GM06990 (cell line): ENCODE measurements around the gene KLF7.

Source experiments
- DNase-seq: peaks from one replicate; pipeline ENCODE4 v3.0.0-alpha.2; 2011; ENCODE audit not compliant: insufficient read length; ENCODE audit errors: extremely low read depth
- H3K27me3 ChIP-seq: replicated peaks from 2 replicates; pipeline ENCODE4 v1.6.0; 2011; ENCODE audit warnings: low read length; ENCODE audit not compliant: control insufficient read depth, insufficient read depth
- H3K36me3 ChIP-seq: 2 replicates; pipeline ENCODE4 v1.5.1; 2011; ENCODE audit warnings: low read length; ENCODE audit not compliant: control insufficient read depth, insufficient read depth
- H3K4me3 ChIP-seq: replicated peaks from 2 replicates; pipeline ENCODE4 v1.5.1; 2011; ENCODE audit warnings: low read depth, mild to moderate bottlenecking, control low read depth, low read length
- CTCF ChIP-seq: IDR thresholded peaks from 2 replicates; pipeline ENCODE4 v1.5.1; 2011; ENCODE audit warnings: low read length, control low read depth, mild to moderate bottlenecking, inconsistent platforms; ENCODE audit not compliant: insufficient read depth, poor library complexity, severe bottlenecking

KLF7 gene

GRCh38 chr2:207091176-207091575 lies 74.6 kb downstream of the KLF7 start:
- no peak for TF ChIP-seq CTCF
- no peaks in the 10 kb centered on the region for H3K36me3 ChIP-seq

DNA sequence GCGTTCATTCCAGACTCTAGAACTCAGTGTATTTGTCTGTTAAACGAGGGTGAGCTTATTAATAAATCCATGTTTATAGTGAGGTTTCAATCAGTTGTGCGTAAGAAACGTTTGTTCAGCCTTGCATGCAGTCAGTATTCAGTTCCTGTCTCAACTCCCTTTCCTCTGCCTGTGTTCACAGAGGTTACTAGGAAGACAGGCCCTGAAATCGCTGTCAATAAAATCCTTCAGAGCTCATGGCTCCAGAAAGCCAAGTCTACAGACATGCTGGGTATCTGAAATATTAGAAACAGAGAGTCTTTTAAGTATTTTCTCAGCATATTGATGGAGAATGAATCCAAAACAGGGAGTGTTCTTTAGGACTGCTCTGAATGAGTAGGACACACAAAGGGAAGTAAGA lies 75.4 kb downstream of the KLF7 start:
- Histone ChIP-seq H3K4me3 (no peak overlapping the region), H3K27me3 (no peaks in the 10 kb centered on the region), H3K36me3 (no peaks in the 10 kb centered on the region)
- no peak for TF ChIP-seq CTCF
- DNase-seq: no peak

More at GRCh38 chr2:207091176-207091575, 74.6 kb downstream of the KLF7 start:
- no peaks in the 10 kb centered on the region for H3K27me3 ChIP-seq
- no peak for DNase-seq
- no peak overlapping the region for H3K4me3 ChIP-seq

DNA sequence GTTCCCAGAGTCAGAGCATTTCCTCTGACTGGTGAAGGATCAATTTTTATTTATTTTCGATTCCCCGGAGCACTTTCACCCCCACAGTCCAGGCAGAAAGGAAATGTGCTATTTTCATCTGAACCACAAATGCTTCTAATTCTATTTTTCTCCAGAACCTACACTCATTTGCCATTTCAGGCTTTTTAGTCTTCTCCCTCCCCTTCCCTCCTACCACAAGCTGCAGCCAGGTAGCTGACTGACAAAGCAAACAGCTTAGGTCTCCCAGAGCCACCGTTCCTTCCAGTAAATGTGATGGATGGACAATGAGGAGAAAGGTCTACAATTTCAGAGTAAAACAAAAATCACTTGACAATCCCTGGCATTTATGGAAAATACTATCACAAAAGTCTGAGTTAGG lies 76.9 kb downstream of the KLF7 start:
- Histone ChIP-seq H3K36me3 (no peaks in the 10 kb centered on the region), H3K27me3 (no peaks in the 10 kb centered on the region), H3K4me3 (no peak overlapping the region)
- no peak for DNase-seq
- no peak for TF ChIP-seq CTCF

GRCh38 chr2:207088276-207088675 lies 77.5 kb downstream of the KLF7 start:
- no peak overlapping the region for H3K4me3 ChIP-seq
- DNase-seq: no peak
- no peak for TF ChIP-seq CTCF
- H3K36me3 ChIP-seq: no peaks in the 10 kb centered on the region
- no peaks in the 10 kb centered on the region for H3K27me3 ChIP-seq

DNA sequence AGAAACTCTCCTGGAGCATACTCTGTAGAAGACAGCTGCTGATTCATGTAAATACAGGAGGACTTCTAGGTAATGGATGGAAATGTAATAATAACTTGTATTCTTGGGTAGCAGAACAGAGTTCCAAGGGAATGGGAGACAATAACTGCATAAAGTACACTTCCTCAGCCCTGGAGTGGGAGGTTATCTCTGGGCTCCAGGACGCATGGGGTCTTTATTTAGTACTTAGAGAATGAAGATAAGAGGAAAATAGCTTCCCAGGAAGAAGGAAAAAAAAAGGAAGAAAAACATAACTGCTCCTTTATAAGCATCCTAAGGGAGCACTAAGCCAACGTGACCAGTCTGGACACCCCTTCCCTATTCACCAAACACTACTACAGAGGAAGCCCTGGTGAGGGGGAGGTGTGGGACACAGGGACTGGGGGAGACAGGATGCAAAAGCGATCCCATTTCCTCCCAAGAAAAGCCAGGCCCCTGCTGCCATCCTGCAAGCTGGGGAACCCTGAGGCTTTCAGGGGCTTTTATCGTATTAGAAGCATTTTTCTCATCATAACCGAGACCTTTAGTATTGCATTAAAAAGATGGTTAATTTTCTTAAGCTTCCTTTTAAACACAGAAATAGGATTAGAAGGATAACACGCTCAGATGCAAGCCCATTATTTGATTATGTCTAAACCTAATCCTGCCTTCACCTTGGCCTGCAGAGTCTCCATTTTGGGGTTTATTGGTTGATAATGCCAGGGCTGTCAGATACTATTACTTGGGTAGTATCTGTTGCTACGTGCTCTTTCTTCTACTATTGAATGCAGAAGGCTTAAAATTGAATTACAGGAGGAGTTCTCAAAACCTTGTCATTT lies 78.5 kb downstream of the KLF7 start:
- TF ChIP-seq CTCF: no peak
- Histone ChIP-seq H3K36me3 (no peaks in the 10 kb centered on the region), H3K4me3 (no peak overlapping the region), H3K27me3 (no peaks in the 10 kb centered on the region)
- DNase-seq: no peak
